DOHH2 (cell line): ENCODE results near the gene PSENEN.
"Not testable (repeated sequence)": the region's sequence is repeated elsewhere in the genome, so short reads cannot be mapped to it uniquely, and the experiment has no call there.

ENCODE experiments used
- H3F3A ChIP-seq: fragments of 200-600 bp; sonication (generic), shearing (Covaris generic); 2 replicates; pipeline ENCODE4 v1.6.0; 2016; ENCODE audit warnings: antibody characterized with exemption, mild to moderate bottlenecking; ENCODE audit not compliant: control insufficient read depth, insufficient read depth
- H3K27ac ChIP-seq: fragments of 200-600 bp; sonication (generic); 2 replicates; pipeline ENCODE4 v1.5.1; 2014; ENCODE audit warnings: low read depth, mild to moderate bottlenecking, low read length, moderate library complexity
- H3K27me3 ChIP-seq: fragments of 200-600 bp; sonication (generic); 2 replicates; pipeline ENCODE4 v1.6.1; 2014; ENCODE audit warnings: mild to moderate bottlenecking, low read length, mixed read lengths; ENCODE audit not compliant: control insufficient read depth
- H3K36me3 ChIP-seq: fragments of 200-600 bp; sonication (generic); 2 replicates; pipeline ENCODE4 v1.6.1; 2014; ENCODE audit warnings: mild to moderate bottlenecking, low read length, moderate library complexity, mixed read lengths; ENCODE audit not compliant: control insufficient read depth
- H3K4me1 ChIP-seq: fragments of 200-600 bp; sonication (generic); 2 replicates; pipeline ENCODE4 v1.6.1; 2014; ENCODE audit warnings: mild to moderate bottlenecking, low read length, mixed read lengths; ENCODE audit not compliant: control insufficient read depth
- H3K4me2 ChIP-seq: fragments of 200-600 bp; sonication (generic); 2 replicates; pipeline ENCODE4 v1.6.0; 2014; ENCODE audit warnings: mild to moderate bottlenecking, low read length, moderate library complexity
- H3K4me3 ChIP-seq: fragments of 200-600 bp; sonication (generic); 2 replicates; pipeline ENCODE4 v1.5.1; 2014; ENCODE audit warnings: mild to moderate bottlenecking, low read length, mixed read lengths
- H3K79me2 ChIP-seq: fragments of 200-600 bp; sonication (generic); 2 replicates; pipeline ENCODE4 v1.6.1; 2014; ENCODE audit warnings: mild to moderate bottlenecking, low read length, mixed read lengths; ENCODE audit not compliant: control insufficient read depth
- H3K9me2 ChIP-seq: fragments of 200-600 bp; sonication (generic); replicated peaks from 2 replicates; pipeline ENCODE4 v1.6.1; 2014; ENCODE audit warnings: mild to moderate bottlenecking, low read length, mixed read lengths; ENCODE audit not compliant: control insufficient read depth
- H3K9me3 ChIP-seq: fragments of 200-600 bp; sonication (generic); 2 replicates; pipeline ENCODE4 v1.6.1; 2014; ENCODE audit warnings: antibody characterized with exemption, low read length, mixed read lengths; ENCODE audit not compliant: control insufficient read depth, insufficient read depth
- H4K20me1 ChIP-seq: fragments of 200-600 bp; sonication (generic); 2 replicates; pipeline ENCODE4 v1.6.0; 2014; ENCODE audit warnings: low read depth, mild to moderate bottlenecking, antibody characterized with exemption, low read length, moderate library complexity; ENCODE audit not compliant: control insufficient read depth, insufficient read depth
- CTCF ChIP-seq: fragments of 200-600 bp; sonication (generic); IDR thresholded peaks from one replicate; pipeline ENCODE4 v1.5.1; 2014; ENCODE audit warnings: antibody characterized with exemption, mild to moderate bottlenecking, low read depth, low read length; ENCODE audit not compliant: poor library complexity, severe bottlenecking
- EZH2phosphoT487 ChIP-seq: fragments of 200-600 bp; sonication (generic); IDR thresholded peaks from 2 replicates; pipeline ENCODE4 v1.6.1; 2017; ENCODE audit warnings: borderline replicate concordance, mild to moderate bottlenecking, antibody characterized with exemption, low read length, moderate library complexity, mixed read lengths

PSENEN gene

DNA sequence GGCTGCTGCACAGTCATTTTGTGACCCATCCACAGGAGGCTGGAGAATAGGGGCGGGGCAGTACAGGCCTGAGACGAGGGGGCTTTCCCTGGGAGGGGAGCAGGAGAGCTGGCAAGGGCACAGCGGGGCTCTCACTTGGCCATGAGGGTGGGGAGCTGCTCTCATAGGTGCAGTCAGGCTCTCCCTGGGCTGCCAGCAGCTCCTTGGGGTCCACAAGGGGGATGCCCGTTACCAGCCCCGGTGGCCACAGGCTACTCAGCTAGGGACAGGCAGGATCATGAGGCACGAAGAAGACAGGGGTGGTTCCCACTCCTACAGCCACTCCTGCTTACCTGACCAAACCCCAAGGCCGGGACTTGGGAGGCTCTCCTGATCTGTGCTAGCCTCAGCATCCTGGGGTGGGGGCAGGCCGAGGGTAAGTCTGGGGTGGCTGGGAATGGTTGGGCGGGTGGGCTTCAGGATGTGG lies 46.4 kb downstream of the PSENEN start:
- Histone ChIP-seq H3K9me3 (no peaks in the 10 kb centered on the region), H3K4me1 (no peaks in the 10 kb centered on the region), H3K27me3 (peaks cover 7% of the 10 kb centered on the region; the same call in 1 of the 2 replicates), H3K27ac (no peak overlapping the region), H3F3A (no peaks in the 10 kb centered on the region), H3K9me2 (no peaks in the 10 kb centered on the region), H3K36me3 (no peaks in the 10 kb centered on the region), H3K4me3 (no peak overlapping the region), H3K79me2 (no peaks in the 10 kb centered on the region), H3K4me2 (no peak overlapping the region), H4K20me1 (no peaks in the 10 kb centered on the region)
- TF ChIP-seq EZH2phosphoT487: no peak
- TF ChIP-seq CTCF: no peak

DNA sequence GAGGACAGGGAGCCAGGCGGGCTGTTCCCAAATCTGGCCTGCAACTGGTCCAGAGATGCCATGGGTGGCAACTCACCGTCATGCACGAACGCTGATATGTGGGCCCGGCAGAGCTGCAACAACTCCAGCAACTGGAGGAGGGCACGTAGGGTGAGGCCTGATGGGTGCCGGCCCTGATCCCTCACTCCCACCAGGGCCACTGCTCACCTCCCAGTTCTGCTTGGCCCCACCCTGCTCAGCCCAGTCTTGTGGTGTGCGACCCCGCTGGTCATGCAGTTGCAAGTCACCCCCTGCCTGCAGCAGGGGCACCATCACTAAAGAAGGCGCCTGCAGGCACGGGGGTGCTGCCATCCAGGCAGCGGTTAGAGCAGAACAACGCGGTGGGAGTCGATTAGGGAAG lies 46.9 kb downstream of the PSENEN start:
- Histone ChIP-seq H3K4me1 (no peaks in the 10 kb centered on the region), H3K4me2 (no peak overlapping the region), H3K27ac (no peak overlapping the region)

GRCh38 chr19:35792888-35793287 lies 47.4 kb downstream of the PSENEN start:
- H3K79me2 ChIP-seq: no peaks in the 10 kb centered on the region
- no peak overlapping the region for H3K4me3 ChIP-seq
- no peak overlapping the region for H3K27ac ChIP-seq
- no peaks in the 10 kb centered on the region for H3K36me3 ChIP-seq
- no peaks in the 10 kb centered on the region for H3K9me2 ChIP-seq
- TF ChIP-seq CTCF (no peak), EZH2phosphoT487 (no peak)
- no peaks in the 10 kb centered on the region for H3F3A ChIP-seq
- no peaks in the 10 kb centered on the region for H3K9me3 ChIP-seq
- H4K20me1 ChIP-seq: no peaks in the 10 kb centered on the region
- H3K27me3 ChIP-seq: peaks cover 7% of the 10 kb centered on the region; the same call in 1 of the 2 replicates
- H3K4me2 ChIP-seq: no peak overlapping the region
- H3K4me1 ChIP-seq: no peaks in the 10 kb centered on the region

More for the DNA sequence above, 46.9 kb downstream of the PSENEN start:
- H3K36me3 ChIP-seq: no peaks in the 10 kb centered on the region
- no peak for TF ChIP-seq EZH2phosphoT487
- no peaks in the 10 kb centered on the region for H4K20me1 ChIP-seq
- H3F3A ChIP-seq: no peaks in the 10 kb centered on the region
- H3K79me2 ChIP-seq: no peaks in the 10 kb centered on the region
- peaks cover 7% of the 10 kb centered on the region; the same call in 1 of the 2 replicates for H3K27me3 ChIP-seq
- no peaks in the 10 kb centered on the region for H3K9me3 ChIP-seq
- no peak overlapping the region for H3K4me3 ChIP-seq
- H3K9me2 ChIP-seq: no peaks in the 10 kb centered on the region

GRCh38 chr19:35793381-35794165 lies 48.1 kb downstream of the PSENEN start:
- TF ChIP-seq EZH2phosphoT487: no peak
- TF ChIP-seq CTCF: no peak
- no peaks in the 10 kb centered on the region for H3F3A ChIP-seq
- H3K36me3 ChIP-seq: no peaks in the 10 kb centered on the region
- peaks cover 7% of the 10 kb centered on the region; the same call in 1 of the 2 replicates for H3K27me3 ChIP-seq
- no peak overlapping the region for H3K27ac ChIP-seq
- H3K4me3 ChIP-seq: no peak overlapping the region
- no peak overlapping the region for H3K4me2 ChIP-seq
- no peaks in the 10 kb centered on the region for H3K79me2 ChIP-seq
- no peaks in the 10 kb centered on the region for H3K9me3 ChIP-seq
- no peaks in the 10 kb centered on the region for H3K4me1 ChIP-seq
- no peaks in the 10 kb centered on the region for H3K9me2 ChIP-seq
- no peaks in the 10 kb centered on the region for H4K20me1 ChIP-seq

- not testable (repeated sequence) for H3K4me1 ChIP-seq, H3K36me3 ChIP-seq, H3K27me3 ChIP-seq, H3K4me3 ChIP-seq, H3K9me2 ChIP-seq, H3K27ac ChIP-seq, H4K20me1 ChIP-seq, H3K79me2 ChIP-seq, H3F3A ChIP-seq, H3K4me2 ChIP-seq, H3K9me3 ChIP-seq
Measured at GRCh38 chr19:35795564-35795963, 50.1 kb downstream of the PSENEN start.
